Measurements from ENCODE around the gene SPG7. TPM values are rescaled to one million over a fixed set of nuclear protein-coding genes. Genes with fewer than 3 reads are reported as not detected.

SPG7 gene
- total and polyA plus RNA-seq, 2 donors (not counting 1 experiment from before 2014, with no cell fraction given), result 35.1 to 107 TPM

GRCh38 chr16:89499767-89500166, 8.4 kb upstream of the SPG7 start:
- Histone ChIP-seq H3K27ac (ENCODE audit: insufficient read depth, low read length) (no peak overlapping the region), H3K9me3 (ENCODE audit: control insufficient read depth, insufficient read depth, low read depth, low read length) (no peaks in the 10 kb centered on the region), H3K9ac (ENCODE audit: insufficient read depth, low read length) (no peak overlapping the region), H3K79me2 (ENCODE audit: control insufficient read depth, insufficient read depth, low read length) (no peaks in the 10 kb centered on the region), H3K36me3 (ENCODE audit: control insufficient read depth, insufficient read depth, low read length) (no peaks in the 10 kb centered on the region), H3K4me1 (ENCODE audit: control insufficient read depth, extremely low read depth, insufficient read depth, low read length) (peaks cover 14% of the 10 kb centered on the region), H2AFZ (ENCODE audit: low read length) (no peak overlapping the region), H3K4me2 (ENCODE audit: extremely low read depth, insufficient read depth, low read length) (no peak overlapping the region), H3K27me3 (ENCODE audit: control insufficient read depth, insufficient read depth, low read length) (no peaks in the 10 kb centered on the region), H4K20me1 (ENCODE audit: control insufficient read depth, extremely low read depth, insufficient read depth, low read length) (no peaks in the 10 kb centered on the region), H3K4me3 (replicated peaks in 1 of 4; ENCODE audit: control extremely low read depth in 1 of 4, insufficient read depth in 1 of 4, low read depth in 3 of 4, low read length in 4 of 4) (no peak overlapping the region)
- no peak for DNase-seq (ENCODE audit: low read depth in 2 of 2)
- TF ChIP-seq EZH2 (IDR thresholded peaks at IDR 0.05; ENCODE audit: low read length, missing control alignments), result no peak
- TF ChIP-seq CTCF (conservative IDR thresholded peaks at IDR 0.05 in 1 of 2, IDR thresholded peaks at IDR 0.05 in 1 of 2; ENCODE audit: low read depth in 1 of 2, low read length in 2 of 2), result no peak

GRCh38 chr16:89502081-89502843, 5.9 kb upstream of the SPG7 start:
- no peaks in the 10 kb centered on the region for H3K9me3 ChIP-seq (ENCODE audit: control insufficient read depth, insufficient read depth, low read depth, low read length)
- H2AFZ ChIP-seq (ENCODE audit: low read length), result no peak overlapping the region
- H4K20me1 ChIP-seq (ENCODE audit: control insufficient read depth, extremely low read depth, insufficient read depth, low read length), result no peaks in the 10 kb centered on the region
- no peaks in the 10 kb centered on the region for H3K27me3 ChIP-seq (ENCODE audit: control insufficient read depth, insufficient read depth, low read length)
- H3K79me2 ChIP-seq (ENCODE audit: control insufficient read depth, insufficient read depth, low read length), result peaks cover 6% of the 10 kb centered on the region
- H3K4me1 ChIP-seq (ENCODE audit: control insufficient read depth, extremely low read depth, insufficient read depth, low read length), result peaks cover 20% of the 10 kb centered on the region
- peak in 1 of 2 donors; percentile 60 for DNase-seq (ENCODE audit: low read depth in 2 of 2)
- H3K9ac ChIP-seq (ENCODE audit: insufficient read depth, low read length), result no peak overlapping the region
- no peak overlapping the region for H3K4me3 ChIP-seq (replicated peaks in 1 of 4; ENCODE audit: control extremely low read depth in 1 of 4, insufficient read depth in 1 of 4, low read depth in 3 of 4, low read length in 4 of 4)
- H3K4me2 ChIP-seq (ENCODE audit: extremely low read depth, insufficient read depth, low read length), result no peak overlapping the region
- H3K36me3 ChIP-seq (ENCODE audit: control insufficient read depth, insufficient read depth, low read length), result no peaks in the 10 kb centered on the region
- no peak overlapping the region for H3K27ac ChIP-seq (ENCODE audit: insufficient read depth, low read length)
- no peak for TF ChIP-seq CTCF (conservative IDR thresholded peaks at IDR 0.05 in 1 of 2, IDR thresholded peaks at IDR 0.05 in 1 of 2; ENCODE audit: low read depth in 1 of 2, low read length in 2 of 2)
- TF ChIP-seq EZH2 (IDR thresholded peaks at IDR 0.05; ENCODE audit: low read length, missing control alignments), result no peak

GRCh38 chr16:89504091-89504490, 4.1 kb upstream of the SPG7 start:
- TF ChIP-seq EZH2 (IDR thresholded peaks at IDR 0.05; ENCODE audit: low read length, missing control alignments) (no peak), CTCF (conservative IDR thresholded peaks at IDR 0.05 in 1 of 2, IDR thresholded peaks at IDR 0.05 in 1 of 2; ENCODE audit: low read depth in 1 of 2, low read length in 2 of 2) (no peak)
- no peaks in the 10 kb centered on the region for H4K20me1 ChIP-seq (ENCODE audit: control insufficient read depth, extremely low read depth, insufficient read depth, low read length)

More at GRCh38 chr16:89504091-89504490, 4.1 kb upstream of the SPG7 start:
- Histone ChIP-seq H3K9ac (ENCODE audit: insufficient read depth, low read length) (no peak overlapping the region), H3K27me3 (ENCODE audit: control insufficient read depth, insufficient read depth, low read length) (no peaks in the 10 kb centered on the region), H3K4me2 (ENCODE audit: extremely low read depth, insufficient read depth, low read length) (no peak overlapping the region), H3K9me3 (ENCODE audit: control insufficient read depth, insufficient read depth, low read depth, low read length) (no peaks in the 10 kb centered on the region), H3K36me3 (ENCODE audit: control insufficient read depth, insufficient read depth, low read length) (no peaks in the 10 kb centered on the region), H3K4me1 (ENCODE audit: control insufficient read depth, extremely low read depth, insufficient read depth, low read length) (peaks cover 19% of the 10 kb centered on the region), H3K27ac (ENCODE audit: insufficient read depth, low read length) (no peak overlapping the region), H2AFZ (ENCODE audit: low read length) (no peak overlapping the region), H3K4me3 (replicated peaks in 1 of 4; ENCODE audit: control extremely low read depth in 1 of 4, insufficient read depth in 1 of 4, low read depth in 3 of 4, low read length in 4 of 4) (no peak overlapping the region), H3K79me2 (ENCODE audit: control insufficient read depth, insufficient read depth, low read length) (peaks cover 19% of the 10 kb centered on the region)
- DNase-seq (ENCODE audit: low read depth in 2 of 2), result no peak
